Karpas-422 (cell line): ENCODE results near the gene CCDC30. TPM values are rescaled to one million over a fixed set of nuclear protein-coding genes. Genes with fewer than 3 reads are reported as not detected.
"Not testable (repeated sequence)": the region's sequence is repeated elsewhere in the genome, so short reads cannot be mapped to it uniquely, and the experiment has no call there.

Experiments used
- DNase-seq: peaks from one replicate; pipeline ENCODE4 v3.0.0-alpha.2; 2015
- H2AFZ ChIP-seq: fragments of 200-600 bp; sonication (generic); 2 replicates; pipeline ENCODE4 v1.6.1; 2014; ENCODE audit warnings: antibody characterized with exemption, low read length, mixed read lengths
- H3K27ac ChIP-seq: fragments of 200-600 bp; sonication (generic); 2 replicates; pipeline ENCODE4 v1.5.1; 2014; ENCODE audit warnings: mild to moderate bottlenecking, low read length, moderate library complexity
- H3K27me3 ChIP-seq: fragments of 200-600 bp; sonication (generic); 2 replicates; pipeline ENCODE4 v1.6.1; 2014; ENCODE audit warnings: low read length, mixed read lengths
- H3K36me3 ChIP-seq: fragments of 200-600 bp; sonication (generic); 2 replicates; pipeline ENCODE4 v1.6.1; 2014; ENCODE audit warnings: low read length, mixed read lengths; ENCODE audit not compliant: insufficient read depth
- H3K4me1 ChIP-seq: fragments of 200-600 bp; sonication (generic); 2 replicates; pipeline ENCODE4 v1.6.1; 2014; ENCODE audit warnings: mild to moderate bottlenecking, low read length, mixed read lengths
- H3K4me2 ChIP-seq: fragments of 200-600 bp; sonication (generic); 2 replicates; pipeline ENCODE4 v1.6.1; 2014; ENCODE audit warnings: low read length, low read depth, mild to moderate bottlenecking; ENCODE audit not compliant: poor library complexity, severe bottlenecking
- H3K4me3 ChIP-seq: fragments of 200-600 bp; sonication (generic); 2 replicates; pipeline ENCODE4 v1.5.1; 2014; ENCODE audit warnings: mild to moderate bottlenecking, antibody characterized with exemption, low read length, mixed read lengths
- H3K79me2 ChIP-seq: fragments of 200-600 bp; sonication (generic); 2 replicates; pipeline ENCODE4 v1.6.1; 2014; ENCODE audit warnings: mild to moderate bottlenecking, low read length, mixed read lengths
- H3K9ac ChIP-seq: fragments of 200-600 bp; sonication (generic); 2 replicates; pipeline ENCODE4 v1.6.0; 2014; ENCODE audit warnings: low read length
- H3K9me2 ChIP-seq: fragments of 200-600 bp; sonication (generic), shearing (Covaris generic); replicated peaks from 2 replicates; pipeline ENCODE4 v1.6.0; 2014; ENCODE audit warnings: mild to moderate bottlenecking, low read length, moderate library complexity; ENCODE audit not compliant: insufficient read depth
- H3K9me3 ChIP-seq: fragments of 300-700, 200-600 bp; sonication (generic); 2 replicates; pipeline ENCODE4 v1.6.1; 2014; ENCODE audit warnings: low read length, mixed read lengths
- H4K20me1 ChIP-seq: fragments of 200-600 bp; sonication (generic); 2 replicates; pipeline ENCODE4 v1.6.1; 2014; ENCODE audit warnings: mild to moderate bottlenecking, antibody characterized with exemption, low read length, low read depth; ENCODE audit not compliant: insufficient read depth
- total RNA-seq: library from RNA; depleted of rRNA; stranded (reverse); fragments of >200 nt; shearing (Covaris generic); gene quantifications from 2 replicates; pipeline ENCODE4 v1.2.3, GENCODE V29; 2014; ENCODE audit warnings: low replicate concordance

Gene CCDC30
- total RNA-seq, 1 experiment from 2014 or later = 2.9 TPM

DNA sequence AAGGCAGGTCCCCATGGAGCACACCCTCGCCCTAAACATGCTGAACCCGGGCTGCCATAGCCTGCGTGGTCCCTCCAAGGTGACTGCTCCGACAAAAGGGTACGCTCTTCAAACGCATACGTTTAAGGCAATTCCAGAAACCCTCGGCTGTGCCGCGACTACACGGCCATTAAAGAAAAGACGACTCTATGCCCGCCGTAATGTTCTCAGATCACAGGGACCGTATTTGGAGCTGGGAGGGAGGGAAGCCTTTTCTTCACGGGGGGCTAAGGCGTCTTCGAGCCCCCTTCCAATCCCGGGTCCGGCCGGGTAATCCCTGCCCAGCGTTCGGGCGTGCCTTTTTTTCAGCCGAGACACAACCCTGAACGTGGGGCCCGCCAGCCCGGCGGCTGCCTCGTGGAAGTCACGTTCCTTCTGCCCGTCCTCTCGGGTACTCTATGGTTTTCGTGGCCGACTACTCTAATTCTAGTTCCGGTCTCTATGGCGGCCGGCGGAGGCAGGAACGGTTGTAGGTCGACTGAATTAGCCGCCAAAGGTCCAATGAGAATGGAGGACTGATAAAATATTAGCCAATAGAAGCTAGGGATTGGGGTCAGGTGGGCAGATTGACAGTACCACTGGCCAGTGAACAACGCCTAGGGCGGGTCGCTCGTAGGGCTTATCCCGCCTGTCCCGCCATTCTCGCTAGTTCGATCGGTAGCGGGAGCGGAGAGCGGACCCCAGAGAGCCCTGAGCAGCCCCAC is 218.8 kb downstream of the CCDC30 start, which contains the start of gene YBX1:
TSS of gene YBX1 (plus strand) at position 678 of the 743 bp plus-strand sequence. CDS start 148 bp downstream, outside the sequence.
- Histone ChIP-seq H3K4me2 (peak within 1 kb of the TSS; percentile 97), H2AFZ (no peak within 1 kb of the TSS; the same call in 1 of the 2 replicates), H3K36me3 (peaks cover 39% of the 10 kb centered on the region), H3K4me3 (peak within 1 kb of the TSS; percentile 67), H3K4me1 (peaks cover 54% of the 10 kb centered on the region), H3K27ac (peak within 1 kb of the TSS; percentile 75), H3K9ac (peak within 1 kb of the TSS; percentile 96), H4K20me1 (peaks cover 39% of the 10 kb centered on the region), H3K9me3 (no peaks in the 10 kb centered on the region), H3K27me3 (no peaks in the 10 kb centered on the region), H3K9me2 (no peaks in the 10 kb centered on the region), H3K79me2 (peaks cover 59% of the 10 kb centered on the region)
- DNase-seq = peak; percentile 99

DNA sequence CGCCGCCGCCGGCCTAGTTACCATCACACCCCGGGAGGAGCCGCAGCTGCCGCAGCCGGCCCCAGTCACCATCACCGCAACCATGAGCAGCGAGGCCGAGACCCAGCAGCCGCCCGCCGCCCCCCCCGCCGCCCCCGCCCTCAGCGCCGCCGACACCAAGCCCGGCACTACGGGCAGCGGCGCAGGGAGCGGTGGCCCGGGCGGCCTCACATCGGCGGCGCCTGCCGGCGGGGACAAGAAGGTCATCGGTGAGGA is 219.3 kb downstream of the CCDC30 start:
- H3K27me3 ChIP-seq, H3K27ac ChIP-seq, H3K4me2 ChIP-seq, H3K9me3 ChIP-seq, DNase-seq, H2AFZ ChIP-seq, H3K9me2 ChIP-seq: not testable (repeated sequence)
- peaks cover 44% of the 10 kb centered on the region for H4K20me1 ChIP-seq
- H3K4me1 ChIP-seq = peaks cover 59% of the 10 kb centered on the region
- H3K9ac ChIP-seq = peak overlapping the region; percentile 87
- H3K36me3 ChIP-seq = peaks cover 41% of the 10 kb centered on the region
- peaks cover 64% of the 10 kb centered on the region for H3K79me2 ChIP-seq
- H3K4me3 ChIP-seq = peak overlapping the region; percentile 67; the same call in 1 of the 2 replicates

DNA sequence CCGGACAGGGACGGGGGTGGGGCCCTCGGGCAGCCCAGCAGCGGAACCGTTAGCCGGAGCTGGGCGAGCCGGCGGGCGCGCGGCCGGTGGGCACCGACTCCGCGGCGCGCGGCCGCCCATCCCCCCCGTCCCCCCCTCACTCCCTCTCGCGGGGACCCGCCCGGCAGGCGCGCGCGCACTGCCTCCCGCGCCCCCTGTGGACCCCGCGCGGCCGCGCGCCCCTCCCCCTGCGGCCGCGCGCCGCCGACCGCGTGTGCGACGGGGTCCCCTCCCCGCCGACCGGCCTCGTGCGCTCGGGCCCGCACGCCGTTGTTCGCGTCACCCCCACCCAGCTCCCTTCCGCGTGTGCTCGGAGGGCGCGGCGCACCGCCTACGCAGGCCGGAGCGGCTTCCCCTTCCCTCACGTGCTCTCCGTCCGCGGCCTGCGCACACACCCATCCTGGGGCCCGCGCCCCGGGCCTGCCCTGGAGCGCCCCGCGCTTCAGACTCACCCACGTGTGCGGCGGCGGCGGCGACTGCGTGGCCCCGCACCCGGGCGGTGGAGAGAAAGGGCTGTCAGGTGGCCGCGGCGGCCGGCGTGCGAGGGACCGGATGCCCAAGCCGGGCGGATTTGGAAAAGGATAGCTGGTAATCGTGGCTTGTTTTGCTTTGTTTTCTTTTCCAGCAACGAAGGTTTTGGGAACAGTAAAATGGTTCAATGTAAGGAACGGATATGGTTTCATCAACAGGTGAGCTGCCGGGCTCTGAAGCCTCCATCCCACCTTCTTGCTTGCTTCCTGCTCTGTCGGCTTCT is 219.8 kb downstream of the CCDC30 start:
- H3K4me3 ChIP-seq = peak overlapping the region; percentile 67
- H3K4me1 ChIP-seq = peaks cover 64% of the 10 kb centered on the region
- H3K27ac ChIP-seq = peak overlapping the region; percentile 53
- H3K36me3 ChIP-seq = peaks cover 47% of the 10 kb centered on the region
- H3K9me3 ChIP-seq = no peaks in the 10 kb centered on the region
- peak overlapping the region; percentile 97 for H3K4me2 ChIP-seq
- peaks cover 69% of the 10 kb centered on the region for H3K79me2 ChIP-seq
- H4K20me1 ChIP-seq = peaks cover 50% of the 10 kb centered on the region
- H3K9me2 ChIP-seq = no peaks in the 10 kb centered on the region
- no peaks in the 10 kb centered on the region for H3K27me3 ChIP-seq
- DNase-seq = peak; percentile 85
- H3K9ac ChIP-seq = peak overlapping the region; percentile 87
- H2AFZ ChIP-seq = no peak overlapping the region

DNA sequence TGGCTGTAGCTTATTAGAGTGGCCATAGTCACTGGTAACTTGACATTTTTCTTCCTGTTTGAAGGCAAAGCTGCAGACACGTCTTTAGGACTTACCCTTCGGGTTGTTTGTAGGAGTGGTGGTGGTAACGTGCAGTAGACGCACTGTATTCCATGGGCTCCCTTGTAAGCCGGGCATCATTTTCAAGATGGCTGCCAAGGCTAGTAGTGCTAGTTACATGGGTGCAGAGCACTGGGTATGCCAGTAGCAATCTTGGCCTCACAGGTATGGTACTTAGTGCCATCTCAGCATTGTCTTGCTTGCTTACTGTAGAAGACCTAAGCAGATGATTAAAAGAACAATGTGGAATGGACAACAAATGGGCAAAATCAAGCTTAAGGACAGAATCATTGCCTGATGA is 221.1 kb downstream of the CCDC30 start:
- H3K9me2 ChIP-seq = no peaks in the 10 kb centered on the region
- H3K4me3 ChIP-seq = peak overlapping the region; percentile 67
- peaks cover 62% of the 10 kb centered on the region for H4K20me1 ChIP-seq
- 0 out of 2 replicates have a peak overlapping the region, but pooled peaks have one; percentile 53 for H3K27ac ChIP-seq
- no peaks in the 10 kb centered on the region for H3K9me3 ChIP-seq
- peaks cover 59% of the 10 kb centered on the region for H3K36me3 ChIP-seq
- H3K4me2 ChIP-seq = peak overlapping the region; percentile 97
- peak; percentile 60 for DNase-seq
- no peak overlapping the region for H2AFZ ChIP-seq
- H3K27me3 ChIP-seq = no peaks in the 10 kb centered on the region
- peak overlapping the region; percentile 87 for H3K9ac ChIP-seq
- H3K79me2 ChIP-seq = peaks cover 81% of the 10 kb centered on the region
- peaks cover 76% of the 10 kb centered on the region for H3K4me1 ChIP-seq

DNA sequence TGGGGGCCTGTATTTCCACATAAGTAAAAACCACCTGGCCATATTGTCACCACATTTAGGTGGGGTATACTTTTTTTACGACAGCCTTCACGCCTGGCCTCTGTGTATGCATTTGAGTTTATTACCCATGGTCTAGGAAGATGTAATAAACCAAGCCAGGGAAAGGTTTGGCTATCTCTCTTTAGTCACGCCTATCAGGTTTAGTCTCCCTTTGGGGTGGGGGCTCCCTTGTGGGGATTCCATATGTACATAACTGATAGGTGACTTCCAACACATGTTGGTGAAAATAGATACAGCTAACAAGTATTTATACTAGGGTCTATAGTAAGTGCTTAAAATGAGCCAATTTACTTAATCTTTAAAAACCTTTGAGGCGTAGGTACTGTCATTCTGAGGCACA is 223.3 kb downstream of the CCDC30 start:
- Histone ChIP-seq H3K27me3 (no peaks in the 10 kb centered on the region), H3K9me3 (no peaks in the 10 kb centered on the region), H2AFZ (no peak overlapping the region), H3K4me2 (peak overlapping the region; percentile 97), H3K27ac (no peak overlapping the region), H4K20me1 (peaks cover 84% of the 10 kb centered on the region), H3K4me3 (peak overlapping the region; percentile 20; the same call in 1 of the 2 replicates), H3K9me2 (no peaks in the 10 kb centered on the region), H3K4me1 (peaks cover 71% of the 10 kb centered on the region), H3K79me2 (peaks cover 91% of the 10 kb centered on the region), H3K36me3 (peaks cover 80% of the 10 kb centered on the region), H3K9ac (no peak overlapping the region)
- no peak for DNase-seq

DNA sequence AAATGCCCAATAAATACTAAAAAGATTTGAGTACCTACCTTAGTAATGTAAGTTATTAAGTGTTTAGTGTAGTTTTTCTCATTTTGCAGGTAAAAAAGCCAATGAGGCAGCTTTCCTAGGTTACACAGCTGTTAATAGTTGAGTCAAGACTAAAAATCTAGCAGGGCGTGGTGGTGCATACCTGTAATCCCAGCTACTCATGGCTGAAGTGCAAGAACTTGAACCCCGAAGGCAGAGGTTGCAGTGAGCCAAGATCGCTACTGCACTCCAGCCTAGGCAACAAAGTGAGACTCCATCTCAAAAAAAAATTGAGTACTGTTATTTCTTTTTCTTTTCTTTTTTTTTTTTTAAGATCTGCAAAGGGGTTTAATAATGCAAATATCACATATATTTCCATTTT is 226.8 kb downstream of the CCDC30 start:
- DNase-seq = no peak
- H3K79me2 ChIP-seq = peaks cover 100% of the 10 kb centered on the region
- no peak overlapping the region for H3K4me2 ChIP-seq
- no peak overlapping the region for H2AFZ ChIP-seq
- H3K9me3 ChIP-seq = no peaks in the 10 kb centered on the region
- H3K4me3 ChIP-seq = no peak overlapping the region
- H3K36me3 ChIP-seq = peaks cover 94% of the 10 kb centered on the region
- H4K20me1 ChIP-seq = peaks cover 97% of the 10 kb centered on the region
- no peak overlapping the region for H3K9ac ChIP-seq
- H3K4me1 ChIP-seq = peaks cover 56% of the 10 kb centered on the region
- no peak overlapping the region for H3K27ac ChIP-seq
- H3K27me3 ChIP-seq = no peaks in the 10 kb centered on the region
- no peaks in the 10 kb centered on the region for H3K9me2 ChIP-seq

DNA sequence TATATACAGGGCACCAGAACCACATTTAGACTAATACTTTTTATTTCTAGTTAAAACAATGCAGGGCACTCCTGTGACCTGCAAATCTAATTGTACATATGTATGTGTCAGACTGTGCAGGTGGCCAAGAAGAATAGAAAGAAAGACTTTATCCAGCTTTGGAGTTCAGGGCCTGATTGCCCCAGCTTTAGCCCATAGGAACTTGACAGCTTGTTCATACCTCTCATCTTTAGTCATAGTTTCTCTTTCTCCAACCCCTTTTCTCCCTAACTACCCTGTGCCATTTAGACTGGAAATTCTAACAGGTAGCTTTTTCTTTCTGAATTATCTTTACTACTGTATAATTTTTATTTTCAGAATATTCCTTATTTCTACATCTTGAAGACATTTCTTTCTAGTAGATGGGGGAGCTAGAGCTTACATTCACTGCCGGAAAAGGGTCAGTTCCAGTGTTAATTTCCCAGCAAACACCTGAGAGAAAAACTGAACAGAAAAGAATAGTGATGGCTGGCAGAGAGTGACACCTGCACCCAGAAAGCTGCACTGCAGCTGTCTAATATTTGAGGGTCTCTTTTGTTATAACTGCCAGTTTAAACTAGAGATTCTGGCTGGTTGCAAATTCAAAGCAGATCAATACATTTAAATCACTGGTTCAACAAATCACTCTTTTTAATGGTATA is 227.5 kb downstream of the CCDC30 start:
- H3K79me2 ChIP-seq = peaks cover 100% of the 10 kb centered on the region
- no peak overlapping the region for H3K4me2 ChIP-seq
- H2AFZ ChIP-seq = no peak overlapping the region
- no peak overlapping the region for H3K27ac ChIP-seq
- H3K27me3 ChIP-seq = no peaks in the 10 kb centered on the region
- peaks cover 49% of the 10 kb centered on the region for H3K4me1 ChIP-seq
- H4K20me1 ChIP-seq = peaks cover 97% of the 10 kb centered on the region
- no peak overlapping the region for H3K9ac ChIP-seq
- no peaks in the 10 kb centered on the region for H3K9me2 ChIP-seq
- peaks cover 94% of the 10 kb centered on the region for H3K36me3 ChIP-seq
- DNase-seq = no peak
- H3K4me3 ChIP-seq = no peak overlapping the region
- no peaks in the 10 kb centered on the region for H3K9me3 ChIP-seq

DNA sequence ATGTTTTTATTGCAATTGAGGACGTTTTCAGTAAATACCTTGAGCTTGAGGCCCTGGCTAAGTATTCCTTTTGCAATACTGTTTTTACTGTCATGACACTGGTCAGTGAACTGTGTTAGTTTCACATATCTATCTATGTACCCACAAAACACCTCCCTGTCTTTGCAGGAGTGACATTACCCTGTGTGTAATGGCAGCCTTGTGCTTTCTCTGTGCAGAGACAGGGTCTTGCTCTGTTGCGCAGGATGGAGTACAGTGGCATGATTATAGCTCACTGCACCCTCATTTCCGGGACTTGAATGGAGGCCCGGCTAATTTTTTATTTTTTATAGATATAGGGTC is 228.0 kb downstream of the CCDC30 start:
- Histone ChIP-seq H2AFZ (no peak overlapping the region), H3K4me3 (no peak overlapping the region), H3K9me3 (no peaks in the 10 kb centered on the region), H3K4me2 (no peak overlapping the region), H3K4me1 (peaks cover 44% of the 10 kb centered on the region), H4K20me1 (peaks cover 97% of the 10 kb centered on the region), H3K9ac (no peak overlapping the region), H3K27ac (no peak overlapping the region), H3K9me2 (no peaks in the 10 kb centered on the region), H3K36me3 (peaks cover 94% of the 10 kb centered on the region), H3K79me2 (peaks cover 100% of the 10 kb centered on the region), H3K27me3 (no peaks in the 10 kb centered on the region)
- no peak for DNase-seq
